WTC11 (cell line): ENCODE results near the gene MYH10.

ENCODE experiments used
- CREB1 ChIP-seq: sonication (generic); formaldehyde crosslinking; IDR thresholded peaks from 2 replicates; pipeline ENCODE4 v1.8.0; 2023; ENCODE audit warnings: mild to moderate bottlenecking, missing genetic modification reagents
- CREM ChIP-seq: sonication (generic); formaldehyde crosslinking; IDR thresholded peaks from 2 replicates; pipeline ENCODE4 v1.8.1; 2022; ENCODE audit warnings: mild to moderate bottlenecking, missing genetic modification reagents, moderate library complexity
- JAZF1 ChIP-seq: fragments of 250-450 bp; sonication (Bioruptor Pico); IDR thresholded peaks from 2 replicates; pipeline ENCODE4 v1.9.0; 2021; ENCODE audit warnings: moderate library complexity, mild to moderate bottlenecking, inconsistent platforms
- NR2C2 ChIP-seq: sonication (generic); formaldehyde crosslinking; IDR thresholded peaks from 2 replicates; pipeline ENCODE4 v1.8.0; 2022; ENCODE audit warnings: mild to moderate bottlenecking, missing genetic modification reagents
- NR3C1 ChIP-seq: sonication (generic); formaldehyde crosslinking; conservative IDR thresholded peaks from 2 replicates; pipeline ENCODE4 v1.8.1; 2023; ENCODE audit warnings: low read depth, mild to moderate bottlenecking, missing genetic modification reagents
- ZBTB21 ChIP-seq: sonication (generic); formaldehyde crosslinking; IDR thresholded peaks from 2 replicates; pipeline ENCODE4 v1.8.1; 2023; ENCODE audit warnings: mild to moderate bottlenecking, missing genetic modification reagents, borderline replicate concordance
- ZNF416 ChIP-seq: fragments of 250-450 bp; sonication (Bioruptor Pico); IDR thresholded peaks from 2 replicates; pipeline ENCODE4 v1.9.0; 2021; ENCODE audit warnings: mild to moderate bottlenecking, inconsistent platforms
- TF ChIP-seq, protein P1 (sequence below): fragments of 200-600 bp; IDR thresholded peaks from 2 replicates; pipeline ENCODE4 v1.8.0; 2022; ENCODE audit warnings: antibody characterized with exemption

DNA sequence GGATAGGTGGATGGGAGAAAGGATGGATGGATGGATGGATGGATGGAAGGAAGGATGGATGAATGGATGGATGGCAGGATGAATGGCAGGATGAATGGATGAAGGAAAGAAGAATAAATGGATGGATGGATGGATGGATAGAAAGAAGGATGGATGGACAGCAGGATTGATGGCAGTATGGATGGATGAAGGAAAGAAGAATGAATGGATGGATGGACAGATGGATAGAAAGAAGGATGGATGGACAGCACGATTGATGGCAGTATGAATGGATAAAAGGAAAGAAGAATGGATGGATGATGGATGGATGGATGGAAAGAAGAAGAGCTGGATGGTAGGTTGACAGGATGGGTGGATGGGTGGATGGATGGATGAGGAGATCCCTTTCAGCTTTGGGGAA, 9.2 kb upstream of the MYH10 start:
- TF ChIP-seq, protein P1, sequence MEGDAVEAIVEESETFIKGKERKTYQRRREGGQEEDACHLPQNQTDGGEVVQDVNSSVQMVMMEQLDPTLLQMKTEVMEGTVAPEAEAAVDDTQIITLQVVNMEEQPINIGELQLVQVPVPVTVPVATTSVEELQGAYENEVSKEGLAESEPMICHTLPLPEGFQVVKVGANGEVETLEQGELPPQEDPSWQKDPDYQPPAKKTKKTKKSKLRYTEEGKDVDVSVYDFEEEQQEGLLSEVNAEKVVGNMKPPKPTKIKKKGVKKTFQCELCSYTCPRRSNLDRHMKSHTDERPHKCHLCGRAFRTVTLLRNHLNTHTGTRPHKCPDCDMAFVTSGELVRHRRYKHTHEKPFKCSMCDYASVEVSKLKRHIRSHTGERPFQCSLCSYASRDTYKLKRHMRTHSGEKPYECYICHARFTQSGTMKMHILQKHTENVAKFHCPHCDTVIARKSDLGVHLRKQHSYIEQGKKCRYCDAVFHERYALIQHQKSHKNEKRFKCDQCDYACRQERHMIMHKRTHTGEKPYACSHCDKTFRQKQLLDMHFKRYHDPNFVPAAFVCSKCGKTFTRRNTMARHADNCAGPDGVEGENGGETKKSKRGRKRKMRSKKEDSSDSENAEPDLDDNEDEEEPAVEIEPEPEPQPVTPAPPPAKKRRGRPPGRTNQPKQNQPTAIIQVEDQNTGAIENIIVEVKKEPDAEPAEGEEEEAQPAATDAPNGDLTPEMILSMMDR = no peak
- TF ChIP-seq ZBTB21 (CRISPR knock-in tag) (no peak), ZNF416 (CRISPR knock-in tag) (no peak), CREM (CRISPR knock-in tag) (no peak), JAZF1 (CRISPR knock-in tag) (no peak), CREB1 (CRISPR knock-in tag) (no peak), NR3C1 (CRISPR knock-in tag) (no peak), NR2C2 (CRISPR knock-in tag) (no peak)
